ELF-1 (cell line): ENCODE data around the gene NCAM1.

Experiments
- DNase-seq: peaks from one replicate; pipeline ENCODE4 v3.0.0-alpha.2; 2016; ENCODE audit warnings: low read depth, low spot score

NCAM1 gene

DNA sequence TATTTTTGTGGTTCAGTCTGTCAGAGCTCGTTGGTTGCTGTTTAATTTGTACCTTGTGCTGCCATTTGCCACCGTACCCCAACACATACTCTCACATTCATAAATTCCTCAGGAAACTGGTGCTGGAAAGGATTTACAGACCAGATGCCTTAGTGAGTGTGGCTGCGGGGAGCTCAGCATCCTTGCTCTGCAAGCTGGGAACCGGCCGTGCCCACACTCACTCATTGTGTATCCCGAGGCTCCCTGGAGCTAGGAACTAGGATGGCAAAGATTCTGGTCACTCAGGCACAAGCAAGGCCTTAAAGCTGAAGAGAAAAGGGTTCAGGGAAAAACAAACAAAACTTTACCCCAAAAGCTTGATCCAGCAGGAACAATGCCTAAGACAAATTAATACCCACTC, 288.6 kb downstream of the NCAM1 start:
- DNase-seq = no peak

DNA sequence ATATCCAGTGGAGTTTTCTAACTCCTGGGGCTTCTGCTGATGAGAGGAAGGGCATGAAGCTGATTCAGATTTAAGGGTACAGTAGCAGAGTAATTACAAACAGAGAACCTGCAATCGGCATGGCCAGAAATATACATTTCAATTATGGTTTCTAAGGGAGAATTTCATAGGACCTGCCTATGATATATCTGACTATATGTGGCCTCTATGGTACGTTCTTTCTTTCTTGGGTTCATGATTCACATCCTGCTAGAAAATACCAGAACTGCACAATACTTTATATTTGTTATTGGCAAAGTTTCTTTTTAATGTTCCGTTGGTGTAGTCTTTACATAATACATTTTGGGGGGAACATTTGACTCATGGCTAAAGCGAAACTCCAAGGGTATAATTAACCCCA, 290.1 kb downstream of the NCAM1 start:
- DNase-seq = no peak

DNA sequence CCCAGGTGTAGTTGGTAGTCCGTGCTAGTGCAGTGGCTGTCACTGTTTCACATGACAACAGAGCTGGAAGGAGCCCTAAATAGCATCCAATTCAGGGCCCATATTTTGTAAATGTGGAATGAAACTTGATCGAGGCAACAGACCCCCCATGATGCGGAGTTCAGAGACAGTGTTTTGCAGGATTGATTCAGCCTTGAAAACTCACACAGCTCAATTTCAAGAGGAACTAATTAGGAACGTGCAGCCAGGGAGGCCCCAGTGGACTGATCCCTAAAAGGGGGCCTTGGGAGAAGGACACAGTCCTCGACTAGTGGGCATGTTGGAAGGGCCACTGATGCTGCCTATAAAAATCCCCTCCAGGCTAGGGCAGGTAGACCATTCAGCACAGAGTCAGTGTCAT, 292.2 kb downstream of the NCAM1 start:
- no peak for DNase-seq

DNA sequence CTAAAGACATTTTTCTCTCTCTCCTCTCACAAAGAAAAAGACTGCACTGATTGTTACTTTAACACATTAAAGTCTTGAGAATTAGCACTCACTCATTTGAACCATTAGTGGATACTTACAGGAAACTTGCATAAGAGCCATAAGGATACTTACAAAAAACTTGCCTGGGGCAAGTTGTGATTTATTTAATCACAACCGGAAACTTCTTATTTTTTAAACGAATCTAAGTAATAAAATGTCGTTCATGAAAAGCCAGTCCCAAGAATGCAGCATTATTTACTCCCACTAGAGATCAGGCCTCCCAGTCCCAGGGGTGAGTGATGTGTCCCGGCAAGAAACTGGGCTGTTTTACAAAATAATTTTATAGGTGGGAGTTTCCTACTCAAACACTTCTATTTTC, 293.9 kb downstream of the NCAM1 start:
- no peak for DNase-seq

DNA sequence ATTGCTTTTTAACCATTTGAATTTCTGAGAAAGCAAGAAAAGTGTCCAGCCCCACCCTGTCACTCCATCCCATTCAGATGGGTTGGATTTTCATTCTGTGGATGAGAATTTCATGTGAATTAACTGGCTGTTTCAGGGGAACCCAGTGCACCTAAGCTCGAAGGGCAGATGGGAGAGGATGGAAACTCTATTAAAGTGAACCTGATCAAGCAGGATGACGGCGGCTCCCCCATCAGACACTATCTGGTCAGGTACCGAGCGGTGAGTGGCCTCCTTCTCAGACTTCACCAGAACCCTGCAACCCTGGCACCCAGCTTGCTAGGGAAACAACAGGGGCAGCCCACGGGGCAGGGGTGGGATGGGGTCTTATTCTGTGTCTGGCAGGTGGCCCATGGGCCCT, 294.5 kb downstream of the NCAM1 start:
- DNase-seq = no peak

DNA sequence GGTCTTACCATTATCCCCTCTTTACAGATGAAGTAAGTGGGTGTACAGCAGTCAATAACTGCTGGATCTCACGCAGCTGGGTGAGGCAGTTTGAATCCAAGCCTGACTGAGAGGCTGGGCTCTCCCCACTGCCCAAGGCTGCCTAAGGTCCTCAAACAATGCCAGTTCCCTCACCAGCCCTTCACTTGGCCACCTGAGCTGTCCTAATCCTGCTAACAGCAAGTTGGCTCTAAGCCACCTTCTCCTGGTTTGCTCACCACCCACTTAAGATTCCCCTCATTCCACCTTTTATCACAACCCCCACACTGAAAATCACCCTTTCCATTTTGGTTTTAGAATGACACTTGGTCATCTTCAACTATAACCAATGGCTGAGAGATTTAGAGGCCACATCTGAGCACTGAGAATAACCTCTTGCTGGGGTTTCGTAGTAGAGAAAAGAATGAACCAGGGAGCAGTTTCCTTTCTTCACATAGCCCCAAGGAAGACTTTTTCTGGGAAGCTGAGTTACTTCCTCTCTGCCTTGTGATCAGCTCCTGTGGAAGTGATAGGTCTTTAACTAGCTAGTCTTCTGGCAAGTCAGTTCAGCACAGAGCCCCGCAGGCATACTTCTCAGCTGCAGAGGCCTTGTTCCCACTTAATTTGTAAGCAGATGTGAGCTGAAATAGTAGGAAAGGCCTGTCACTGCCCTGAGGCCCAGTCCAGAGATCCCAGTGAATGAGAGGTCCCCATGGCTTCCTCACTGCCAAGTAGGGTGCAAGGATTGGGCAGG, 295.4 kb downstream of the NCAM1 start:
- peak; percentile 66 for DNase-seq

DNA sequence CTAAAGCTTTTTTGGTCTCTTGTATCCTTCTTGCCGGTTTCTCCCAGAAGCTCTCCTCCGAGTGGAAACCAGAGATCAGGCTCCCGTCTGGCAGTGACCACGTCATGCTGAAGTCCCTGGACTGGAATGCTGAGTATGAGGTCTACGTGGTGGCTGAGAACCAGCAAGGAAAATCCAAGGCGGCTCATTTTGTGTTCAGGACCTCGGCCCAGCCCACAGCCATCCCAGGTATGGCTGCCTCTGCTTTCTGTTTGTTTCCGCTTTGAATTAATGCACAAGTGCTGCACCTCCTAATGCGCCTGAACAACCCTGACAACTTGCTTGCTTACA, 298.8 kb downstream of the NCAM1 start:
- no peak for DNase-seq

DNA sequence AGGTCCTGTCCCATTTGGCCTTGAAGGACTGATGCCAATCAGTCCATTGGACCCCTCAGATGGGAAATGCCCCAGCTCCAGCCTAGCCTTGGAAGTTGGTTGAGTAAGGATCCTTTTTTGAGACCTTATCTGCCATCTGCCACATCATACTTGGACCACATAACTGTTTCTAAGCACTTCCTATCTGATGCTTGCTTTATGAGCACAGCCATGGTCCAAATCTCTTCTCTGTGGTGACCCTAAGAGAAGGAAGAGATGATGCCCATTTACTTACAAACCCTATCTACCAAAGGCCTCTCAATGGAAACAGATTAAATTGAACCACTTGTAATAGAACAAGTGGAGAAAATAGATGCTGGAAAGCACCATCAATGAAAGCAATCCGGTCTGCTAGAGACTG, 299.3 kb downstream of the NCAM1 start:
- DNase-seq = no peak

DNA sequence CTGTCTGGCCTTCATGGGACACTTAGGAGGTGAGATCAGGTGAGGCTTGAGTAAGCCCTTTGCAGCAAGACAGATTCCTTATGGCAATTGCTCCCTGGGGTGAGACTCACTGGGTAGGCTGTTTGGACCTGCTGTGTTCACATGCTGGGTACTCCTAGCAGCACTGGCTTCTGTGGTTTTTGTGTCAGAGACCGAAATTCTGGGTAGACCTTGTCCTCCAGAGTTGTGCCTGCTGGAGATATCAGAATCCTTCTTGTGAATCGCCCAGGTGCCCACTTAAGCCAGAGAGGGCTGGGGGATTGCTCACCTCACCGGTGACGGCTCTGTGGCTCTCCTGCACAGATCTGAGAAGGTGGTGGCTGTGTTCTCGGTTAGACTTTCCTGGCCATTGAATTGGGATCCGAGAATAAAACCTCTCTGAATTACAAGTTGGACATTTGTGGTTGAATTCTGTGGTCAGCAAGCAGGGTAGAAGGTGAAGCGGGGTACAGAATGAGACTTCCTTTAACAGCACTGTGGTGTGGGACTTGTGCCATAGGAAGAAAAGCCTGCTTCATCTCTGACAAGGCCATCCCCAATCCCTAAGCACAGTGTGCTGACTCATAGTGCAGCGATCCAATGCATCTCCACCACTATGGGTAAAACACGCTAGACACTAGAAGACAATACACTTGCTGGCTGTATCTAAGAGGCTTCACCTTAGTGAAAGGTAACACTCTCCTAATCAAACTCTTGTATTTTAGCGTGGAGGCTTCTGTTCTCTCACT, 300.7 kb downstream of the NCAM1 start:
- no peak for DNase-seq

DNA sequence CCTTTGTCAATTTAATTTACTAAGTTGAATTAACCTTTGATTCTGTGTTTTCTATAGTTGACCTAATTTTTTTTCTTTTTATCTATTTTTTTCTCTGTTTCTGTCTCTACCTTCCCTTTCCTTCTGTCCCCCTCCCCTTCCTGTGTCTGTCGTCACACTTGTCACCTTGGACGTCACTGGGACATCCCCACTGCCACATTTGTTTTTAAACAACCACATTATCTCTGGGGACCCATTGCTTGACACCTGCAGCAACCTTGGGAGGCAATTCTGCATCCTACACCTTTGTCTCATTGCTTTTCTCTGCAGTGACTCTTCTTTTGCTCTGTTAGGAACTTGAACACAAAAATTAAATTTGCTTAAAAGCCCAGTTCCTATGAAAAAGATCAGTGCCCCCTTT, 301.4 kb downstream of the NCAM1 start:
- DNase-seq = no peak

DNA sequence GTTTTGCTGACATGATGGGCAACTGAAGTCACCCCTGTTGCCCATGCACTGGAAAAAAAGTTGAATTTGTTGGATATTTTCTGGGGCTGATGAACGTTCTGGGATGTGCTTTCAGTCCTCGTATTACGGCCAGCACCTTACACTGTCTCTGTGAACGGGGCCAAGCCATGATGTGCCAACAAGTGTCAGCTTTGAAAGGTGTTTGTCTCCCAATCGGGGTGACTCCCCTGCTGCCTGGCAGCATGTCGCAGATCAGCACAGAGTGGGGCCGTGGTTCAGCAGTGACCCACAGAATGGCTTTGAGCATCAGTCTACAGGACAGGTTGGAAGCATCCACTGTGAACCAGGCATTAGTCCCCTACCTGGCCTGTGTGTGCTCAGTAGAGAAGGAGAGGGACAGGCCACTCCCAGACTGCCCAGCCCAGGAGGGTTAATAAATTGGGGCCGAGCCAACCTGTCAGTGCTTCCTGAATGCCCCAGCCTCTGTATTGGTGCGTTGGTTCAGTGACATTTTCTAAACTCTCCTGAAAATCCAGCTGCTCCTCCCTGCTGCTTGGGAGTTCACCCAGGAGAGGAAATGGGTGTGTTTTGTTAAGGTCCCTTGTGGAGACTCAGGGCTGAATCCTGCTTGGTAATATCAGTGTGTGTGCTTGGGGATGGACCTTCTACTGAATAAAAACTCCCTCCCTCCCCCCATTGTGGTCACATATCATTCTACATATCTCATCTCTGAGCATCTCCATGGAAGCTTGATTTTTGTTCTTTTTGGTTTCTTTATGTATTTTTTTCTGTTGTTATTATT, 302.4 kb downstream of the NCAM1 start:
- no peak for DNase-seq

DNA sequence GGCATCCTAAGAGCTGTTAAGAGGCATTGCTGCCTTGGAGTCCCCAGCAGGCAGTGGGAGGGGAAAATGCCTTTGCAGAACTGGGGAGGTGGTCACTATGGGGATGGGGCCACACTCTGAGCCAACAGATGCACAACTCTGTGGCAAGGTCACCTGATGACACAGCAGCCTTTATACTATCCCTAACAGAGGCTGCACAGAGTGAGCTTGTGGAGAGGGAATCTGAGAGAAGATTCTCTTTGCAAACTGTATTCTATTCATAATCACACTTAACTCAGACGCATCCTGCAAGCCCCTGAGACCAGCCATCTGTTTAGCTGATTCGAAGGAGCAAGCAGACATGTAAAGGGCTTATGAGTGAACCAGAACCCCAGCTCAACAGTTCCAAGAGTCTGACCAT, 304.1 kb downstream of the NCAM1 start:
- DNase-seq = no peak

DNA sequence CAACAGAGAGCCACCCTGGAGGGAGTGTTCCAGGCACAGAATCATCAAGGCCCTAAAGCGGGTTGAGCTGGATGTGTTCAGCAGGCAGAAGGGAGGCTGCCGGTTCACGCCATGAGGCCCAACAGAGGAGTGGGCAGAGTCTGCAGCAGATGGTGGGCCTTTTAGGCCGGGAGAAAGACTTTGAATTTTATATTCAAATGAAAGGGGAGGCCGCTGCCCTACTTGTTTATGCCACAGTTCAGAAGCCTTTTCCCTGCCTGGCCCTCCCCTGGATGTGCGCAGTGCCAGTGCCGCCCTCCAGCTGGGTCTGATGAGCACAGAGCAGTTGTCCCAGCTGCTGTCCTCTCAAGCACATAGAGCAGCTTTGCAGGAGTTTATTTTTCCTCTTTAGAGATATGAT, 306.3 kb downstream of the NCAM1 start:
- DNase-seq = no peak

DNA sequence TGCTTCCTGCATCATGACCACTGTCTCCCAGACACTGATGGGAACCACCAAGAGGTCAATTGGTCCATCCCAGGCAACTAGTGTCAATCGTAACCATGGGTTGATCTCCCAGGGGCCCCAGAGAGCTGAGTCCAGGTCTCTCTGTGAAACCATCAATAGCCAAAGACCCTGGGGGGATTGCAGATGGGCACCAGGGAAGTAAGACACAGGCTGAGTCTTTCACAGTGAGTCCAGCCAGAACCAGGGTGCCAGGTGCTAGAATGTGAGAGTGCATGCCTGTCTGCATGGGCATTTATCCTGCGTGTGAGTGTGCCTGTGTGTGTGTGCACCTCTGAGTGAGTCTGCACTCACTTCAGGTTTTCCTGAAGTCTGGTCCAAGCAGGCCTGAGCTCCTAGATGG, 307.9 kb downstream of the NCAM1 start:
- DNase-seq = no peak

DNA sequence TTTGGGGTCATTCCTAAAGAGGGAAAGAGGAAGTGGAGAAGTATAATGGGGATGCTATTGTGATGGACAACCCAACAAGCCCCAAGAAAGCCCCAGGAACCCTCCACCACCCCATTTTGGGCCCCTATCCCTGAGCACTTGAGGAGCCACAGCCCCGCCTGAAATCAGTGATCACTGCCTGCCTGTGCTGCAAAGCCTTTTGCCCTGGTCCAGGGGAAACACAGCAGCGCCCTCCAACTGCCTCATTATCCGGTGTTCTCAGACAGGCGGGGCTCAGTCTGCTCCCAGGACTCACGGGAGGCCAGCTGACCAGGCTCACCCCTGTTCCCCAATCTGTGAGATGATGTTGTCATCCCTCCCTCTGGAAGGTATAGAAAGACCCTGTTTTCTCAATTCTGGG, 308.4 kb downstream of the NCAM1 start:
- DNase-seq = no peak

DNA sequence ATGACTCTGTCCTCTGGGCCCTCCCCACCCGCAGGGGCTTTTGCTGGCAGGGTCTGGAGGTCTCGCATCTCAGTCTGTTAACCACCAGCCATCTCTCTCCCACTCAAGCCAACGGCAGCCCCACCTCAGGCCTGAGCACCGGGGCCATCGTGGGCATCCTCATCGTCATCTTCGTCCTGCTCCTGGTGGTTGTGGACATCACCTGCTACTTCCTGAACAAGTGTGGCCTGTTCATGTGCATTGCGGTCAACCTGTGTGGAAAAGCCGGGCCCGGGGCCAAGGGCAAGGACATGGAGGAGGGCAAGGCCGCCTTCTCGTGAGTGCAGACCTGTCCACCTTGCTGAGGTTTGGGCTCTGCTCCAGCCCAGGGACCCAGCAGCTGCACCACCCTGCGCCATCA, 308.9 kb downstream of the NCAM1 start:
- DNase-seq = no peak

DNA sequence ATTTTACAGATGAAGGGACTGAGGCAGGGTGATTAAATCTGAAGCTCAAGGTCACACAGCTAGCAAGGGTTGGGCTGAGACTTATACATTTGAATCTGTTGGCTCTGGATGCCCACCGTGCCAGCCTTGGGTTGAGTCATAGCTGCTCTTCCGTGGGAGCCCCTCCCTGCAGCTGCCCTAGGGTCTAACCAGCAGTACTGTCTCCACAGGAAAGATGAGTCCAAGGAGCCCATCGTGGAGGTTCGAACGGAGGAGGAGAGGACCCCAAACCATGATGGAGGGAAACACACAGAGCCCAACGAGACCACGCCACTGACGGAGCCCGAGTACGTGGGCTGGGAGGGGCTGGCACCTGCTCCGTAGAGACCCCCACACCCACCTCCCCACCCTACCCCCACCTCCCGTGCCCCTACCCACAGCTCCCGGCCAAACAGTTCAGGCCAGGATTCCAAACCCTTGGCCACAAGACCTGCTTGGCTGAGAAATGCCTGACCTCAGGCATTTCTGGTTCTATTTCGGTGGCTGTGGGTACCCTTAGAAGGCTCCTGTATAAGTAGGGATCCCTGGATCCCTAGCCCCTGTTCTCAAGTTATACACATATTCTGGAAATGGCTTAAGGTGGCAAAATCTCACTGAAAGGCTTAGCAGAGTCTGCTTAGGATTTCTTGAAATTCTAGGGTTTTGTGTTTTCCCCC, 310.5 kb downstream of the NCAM1 start:
- no peak for DNase-seq

DNA sequence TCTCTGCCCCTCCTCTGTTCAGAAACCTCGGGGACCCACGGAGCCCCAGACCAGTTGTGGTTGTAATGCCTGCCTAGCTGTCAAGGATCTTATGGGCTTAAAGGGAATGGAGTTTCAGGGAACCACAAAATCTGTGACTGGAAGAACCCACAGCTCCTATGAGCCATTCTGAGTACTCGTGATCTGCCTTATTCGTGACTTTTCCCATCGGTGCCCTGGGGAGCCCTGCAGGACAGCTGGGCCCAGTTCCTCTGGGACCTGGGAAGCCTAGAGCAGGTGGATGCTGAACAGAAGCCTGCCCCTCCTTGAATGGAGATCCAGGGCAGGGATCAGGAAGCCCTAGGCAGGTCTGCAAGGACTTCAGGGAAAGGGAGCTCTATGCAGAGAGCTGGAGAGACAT, 311.1 kb downstream of the NCAM1 start:
- DNase-seq = no peak

DNA sequence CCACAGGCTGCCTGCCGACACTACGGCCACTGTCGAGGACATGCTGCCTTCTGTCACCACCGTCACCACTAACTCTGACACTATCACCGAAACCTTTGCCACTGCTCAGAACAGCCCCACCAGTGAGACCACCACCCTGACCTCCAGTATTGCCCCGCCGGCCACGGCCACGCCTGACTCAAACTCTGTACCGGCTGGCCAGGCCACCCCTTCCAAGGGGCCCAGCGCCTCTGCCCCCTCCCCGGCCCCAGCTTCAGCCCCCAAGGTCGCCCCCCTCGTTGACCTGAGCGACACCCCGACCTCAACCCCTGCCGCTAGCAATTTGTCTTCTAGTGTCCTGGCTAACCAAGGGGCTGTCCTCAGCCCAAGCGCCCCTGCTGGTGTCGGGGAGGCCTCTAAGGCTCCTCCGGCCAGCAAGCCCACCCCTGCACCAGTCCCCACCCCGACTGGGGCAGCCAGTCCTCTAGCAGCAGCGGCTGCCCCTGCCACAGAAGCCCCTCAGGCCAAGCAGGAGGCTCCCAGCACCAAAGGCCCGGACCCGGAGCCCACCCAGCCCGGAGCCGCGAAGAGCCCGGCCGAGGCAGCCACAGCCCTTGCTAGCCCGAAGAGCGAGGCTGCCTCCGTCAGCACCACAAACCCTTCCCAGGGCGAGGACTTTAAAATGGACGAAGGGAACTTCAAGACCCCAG, 311.9 kb downstream of the NCAM1 start:
- DNase-seq = no peak

DNA sequence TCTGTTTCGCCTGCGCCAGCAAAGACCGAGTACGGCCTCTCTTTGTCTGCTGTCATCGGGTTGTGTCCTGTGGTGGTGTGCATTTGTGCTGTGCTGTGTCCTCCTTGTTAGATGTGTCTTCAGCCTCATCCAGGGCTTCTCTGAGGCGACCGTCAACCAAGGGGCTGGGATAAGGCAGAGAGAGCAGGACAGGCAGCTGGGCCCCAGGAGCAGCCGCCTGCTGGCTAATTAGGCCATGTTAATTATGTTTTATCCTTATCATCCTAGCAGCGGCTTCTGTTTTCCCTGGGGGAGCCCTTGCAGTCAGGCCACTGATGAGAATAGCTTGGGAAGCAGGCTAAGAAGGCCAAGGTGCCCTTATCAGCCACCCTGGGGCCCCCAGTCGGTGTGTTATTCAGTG, 312.5 kb downstream of the NCAM1 start:
- DNase-seq = peak; percentile 24
